Measurements from ENCODE around the gene PCSK4. TPM values are rescaled to one million over a fixed set of nuclear protein-coding genes. Genes with fewer than 3 reads are reported as not detected.
A peak's percentile ranks its signal among the peaks of the same experiment; 100 is the strongest.

The PCSK4 gene
- total and polyA plus RNA-seq, 10 of the 15 experiments (the other 5 are each of a cell fraction or from before 2014, with no cell fraction given) = 0.27 to 0.99 (median 0.40) TPM; not detected in 3

- DNase-seq (ENCODE audit: low read depth, low spot score) = no peak
- no peak for FAIRE-seq
- intact Hi-C loops (cut with micrococcal nuclease; ENCODE audit: unreplicated experiment) (no loop called here), in situ Hi-C loops (cut with MboI) (no loop called here)
- Histone ChIP-seq H3K36me3 (ENCODE audit: control insufficient read depth in 2 of 2, insufficient read depth in 2 of 2, low read length in 1 of 2) (peaks cover 15 to 37% of the 10 kb centered on the region in 2 experiments), H3K4me1 (ENCODE audit: control insufficient read depth, insufficient read depth, low read length) (peaks cover 8% of the 10 kb centered on the region), H3K27me3 (replicated peaks in 1 of 2; ENCODE audit: control insufficient read depth in 2 of 2, insufficient read depth in 2 of 2, low read length in 1 of 2) (no peaks in the 10 kb centered on the region), H4K20me1 (ENCODE audit: control insufficient read depth, insufficient read depth) (no peaks in the 10 kb centered on the region; the same call in 1 of the 2 replicates), H3K9me3 (replicated peaks; ENCODE audit: control insufficient read depth, insufficient read depth, low read length) (no peaks in the 10 kb centered on the region), H3K79me2 (ENCODE audit: control insufficient read depth, insufficient read depth, low read length) (peaks cover 30% of the 10 kb centered on the region), H3K27ac (ENCODE audit: control insufficient read depth, insufficient read depth) (no peak overlapping the region), H2AFZ (ENCODE audit: control insufficient read depth, low read depth, low read length) (no peak overlapping the region; the same call in 1 of the 2 replicates), H3K9ac (ENCODE audit: control insufficient read depth, insufficient read depth, low read length) (no peak overlapping the region), H3K4me2 (ENCODE audit: control insufficient read depth, insufficient read depth) (no peak overlapping the region), H3K4me3 (0 out of 2 replicates have a peak overlapping the region, but pooled peaks have one; percentile 27)
- ChIA-PET SMC1A (ENCODE audit: uncharacterized antibody, unreplicated experiment) (interaction anchor here (0.7 to 1.4 kb wide), 3 partner anchors 17 to 75 kb away, joined by 3 to 4 read pairs (median 3); no protein-coding TSS in a partner anchor), POLR2A (no interaction called here), RAD21 (ENCODE audit: unreplicated experiment) (no interaction called here), CTCF (interaction anchor here (0.6 to 2.0 kb wide), 8 partner anchors 23 to 162 kb away, joined by 3 to 6 read pairs (median 4); partner anchors contain the start of gene FAM174C)
- no peak for ATAC-seq
- TF ChIP-seq TARDBP (IDR thresholded peaks at IDR 0.05; ENCODE audit: borderline replicate concordance) (no peak), REST (IDR thresholded peaks at IDR 0.05; ENCODE audit: low read depth, low read length) (no peak)
- WGBS (ENCODE audit: insufficient coverage, insufficient replicate concordance, low lambda C conversion rate, missing lambda C conversion rate) = 43% methylated on average over 8 of the region's 8 CpGs
- no TSS peak for BruUV-seq (replicated peaks)
Observed at GRCh38 chr19:1437609-1438008, 52.5 kb downstream of the PCSK4 start.

All from GM12878 (cell line).